Measurements from ENCODE around the gene NYAP2. TPM values are rescaled to one million over a fixed set of nuclear protein-coding genes. Genes with fewer than 3 reads are reported as not detected.

NYAP2 gene
- total and polyA plus RNA-seq, 10 of the 15 experiments (the other 5 are each of a cell fraction or from before 2014, with no cell fraction given), result 0.03 TPM; not detected in 9

- H3K27me3 ChIP-seq (replicated peaks in 1 of 2; ENCODE audit: control insufficient read depth in 2 of 2, insufficient read depth in 2 of 2, low read length in 1 of 2), result no peaks in the 10 kb centered on the region
- in situ Hi-C loops (cut with MboI) (no loop called here), intact Hi-C loops (cut with micrococcal nuclease; ENCODE audit: unreplicated experiment) (no loop called here)
- no peak overlapping the region for H3K27ac ChIP-seq (ENCODE audit: control insufficient read depth, insufficient read depth)
- FAIRE-seq, result no peak
- no peak overlapping the region for H3K4me3 ChIP-seq
- H3K4me2 ChIP-seq (ENCODE audit: control insufficient read depth, insufficient read depth), result no peak overlapping the region
- ChIA-PET CTCF (interaction anchor here (0.6 to 1.3 kb wide), 3 partner anchors 188 to 347 kb away, joined by 3 to 4 read pairs (median 4); no protein-coding TSS in a partner anchor), SMC1A (ENCODE audit: uncharacterized antibody, unreplicated experiment) (interaction anchor here (1.0 to 1.3 kb wide), 2 partner anchors 11 to 17 kb away, joined by 3 to 4 read pairs; no protein-coding TSS in a partner anchor), RAD21 (ENCODE audit: unreplicated experiment) (no interaction called here), POLR2A (no interaction called here)
- H3K79me2 ChIP-seq (ENCODE audit: control insufficient read depth, insufficient read depth, low read length), result no peaks in the 10 kb centered on the region
- DNase-seq (ENCODE audit: low read depth, low spot score), result no peak
- no peaks in the 10 kb centered on the region for H3K36me3 ChIP-seq (ENCODE audit: control insufficient read depth in 2 of 2, insufficient read depth in 2 of 2, low read length in 1 of 2)
- H3K9ac ChIP-seq (ENCODE audit: control insufficient read depth, insufficient read depth, low read length), result no peak overlapping the region
- TF ChIP-seq PML (IDR thresholded peaks at IDR 0.05; ENCODE audit: low read length), result no peak
- TF ChIP-seq EZH2 (IDR thresholded peaks at IDR 0.05; ENCODE audit: borderline replicate concordance, control insufficient read depth, low read depth, low read length), result no peak
- no peak for TF ChIP-seq RCOR1 (conservative IDR thresholded peaks at IDR 0.05; ENCODE audit: low read depth, low read length)
- TF ChIP-seq PBX3 (IDR thresholded peaks at IDR 0.05; ENCODE audit: insufficient replicate concordance, low read depth, low read length), result no peak
- TF ChIP-seq STAT1 (conservative IDR thresholded peaks at IDR 0.05), result no peak
- TF ChIP-seq FOXK2 (IDR thresholded peaks at IDR 0.05), result no peak
- TF ChIP-seq ESRRA (IDR thresholded peaks at IDR 0.05; ENCODE audit: low read length), result no peak
- no peak for TF ChIP-seq NR2C1 (IDR thresholded peaks at IDR 0.05)
- no peak for TF ChIP-seq SRF (IDR thresholded peaks at IDR 0.05; ENCODE audit: low read depth in 2 of 2, low read length in 2 of 2)
- TF ChIP-seq CUX1 (IDR thresholded peaks at IDR 0.05; ENCODE audit: insufficient replicate concordance, low read depth, low read length), result no peak
- WGBS (ENCODE audit: insufficient coverage, insufficient replicate concordance, low lambda C conversion rate, missing lambda C conversion rate), result 54% methylated on average over 3 of the region's 3 CpGs
- H4K20me1 ChIP-seq (ENCODE audit: control insufficient read depth, insufficient read depth), result no peaks in the 10 kb centered on the region
- H3K4me1 ChIP-seq (ENCODE audit: control insufficient read depth, insufficient read depth, low read length), result no peaks in the 10 kb centered on the region
- ATAC-seq, result no peak
- H2AFZ ChIP-seq (ENCODE audit: control insufficient read depth, low read depth, low read length), result no peak overlapping the region
- BruUV-seq (replicated peaks), result no TSS peak
- H3K9me3 ChIP-seq (replicated peaks; ENCODE audit: control insufficient read depth, insufficient read depth, low read length), result no peaks in the 10 kb centered on the region
These were observed 71.5 kb downstream of the NYAP2 start for GRCh38 chr2:225471039-225471438.

Data from GM12878 (cell line).